A549 (cell line): ENCODE measurements around the gene TMEM175.

Source experiments
- CBX2 ChIP-seq: fragments of 200-600 bp; sonication (generic); IDR thresholded peaks from 2 replicates; pipeline ENCODE4 v1.6.1; 2016; ENCODE audit warnings: low read depth, mild to moderate bottlenecking, borderline replicate concordance
- CHD2 ChIP-seq: fragments of 150-350 bp; IDR thresholded peaks from 2 replicates; pipeline ENCODE4 v1.6.1; 2014; ENCODE audit warnings: low read length; ENCODE audit not compliant: partially characterized antibody
- EHMT2 ChIP-seq: fragments of 200-600 bp; sonication (generic); IDR thresholded peaks from 2 replicates; pipeline ENCODE4 v1.6.1; 2016; ENCODE audit warnings: antibody characterized with exemption, low read depth, mild to moderate bottlenecking, moderate library complexity
- EP300 ChIP-seq, 2 experiments: fragments of >200 bp; sonication (Bioruptor Twin); formaldehyde crosslinking; IDR thresholded peaks; 2 replicates in 1 of 2; 3 replicates in 1 of 2; pipeline ENCODE4 v1.6.1; 2016 to 2017
- HOXB13 ChIP-seq: fragments of 250-450 bp; sonication (Bioruptor Pico); IDR thresholded peaks from 2 replicates; pipeline ENCODE4 v1.5.0; 2020; ENCODE audit warnings: low read depth, mild to moderate bottlenecking, moderate library complexity
- MAZ ChIP-seq: fragments of 150-350 bp; IDR thresholded peaks from 2 replicates; pipeline ENCODE4 v1.6.1; 2014; ENCODE audit warnings: antibody characterized with exemption, low read depth, low read length, borderline replicate concordance
- NFE2L2 ChIP-seq: fragments of 150-350 bp; conservative IDR thresholded peaks from 2 replicates; pipeline ENCODE4 v1.6.1; 2014; ENCODE audit warnings: low read length
- POLR2A ChIP-seq: IDR thresholded peaks from 2 replicates; pipeline ENCODE4 v1.6.1; 2012; ENCODE audit warnings: mild to moderate bottlenecking, low read length
- POLR2AphosphoS2 ChIP-seq: conservative IDR thresholded peaks from 2 replicates; pipeline ENCODE4 v1.6.1; 2012; ENCODE audit warnings: low read length, improper control_type of control experiment, inconsistent platforms
- RAD21 ChIP-seq, 2 experiments: fragments of >200 bp in 1 of 2; sonication (Bioruptor Twin) in 1 of 2; formaldehyde crosslinking in 1 of 2; IDR thresholded peaks in 1 of 2; conservative IDR thresholded peaks in 1 of 2; 2 replicates in 1 of 2; 3 replicates in 1 of 2; pipeline ENCODE4 v1.6.1; 2012 to 2018; ENCODE audit warnings: inconsistent platforms in 1 of 2
- TF ChIP-seq, protein P1 (sequence below): fragments of >200 bp; sonication (Bioruptor Twin); formaldehyde crosslinking; IDR thresholded peaks from 3 replicates; pipeline ENCODE4 v1.5.1; 2016
- TF ChIP-seq, protein P2 (sequence below): fragments of 200-600 bp; sonication (generic); IDR thresholded peaks from 2 replicates; pipeline ENCODE4 v1.6.1; 2016; ENCODE audit warnings: antibody characterized with exemption, mild to moderate bottlenecking, moderate library complexity
- TF ChIP-seq, protein P3 (sequence below): fragments of 450-650 bp; IDR thresholded peaks from 2 replicates; pipeline ENCODE4 v1.6.1; 2014; ENCODE audit warnings: antibody characterized with exemption
- TF ChIP-seq, protein P4 (sequence below): fragments of 250-450 bp; sonication (Bioruptor Pico); IDR thresholded peaks from 2 replicates; pipeline ENCODE4 v1.5.0; 2021; ENCODE audit warnings: mild to moderate bottlenecking, moderate library complexity, borderline replicate concordance

DNA sequence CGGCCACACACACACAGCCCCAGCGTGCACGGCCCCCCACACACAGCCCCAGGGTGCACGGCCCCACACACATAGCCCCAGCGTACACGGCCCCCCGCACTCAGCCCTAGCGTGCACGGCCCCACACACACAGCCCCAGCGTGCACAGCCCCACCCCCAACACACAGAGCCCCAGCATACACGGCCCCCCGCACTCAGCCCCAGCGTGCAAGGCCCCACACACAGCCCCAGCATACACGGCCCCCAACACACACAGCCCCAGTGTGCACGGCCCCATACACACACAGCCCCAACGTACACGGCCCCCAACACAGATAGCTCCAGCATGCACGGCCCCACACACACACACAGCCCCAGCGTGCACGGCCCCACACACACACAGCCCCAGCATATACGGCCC, 17.7 kb upstream of the TMEM175 start:
- TF ChIP-seq, protein P1, sequence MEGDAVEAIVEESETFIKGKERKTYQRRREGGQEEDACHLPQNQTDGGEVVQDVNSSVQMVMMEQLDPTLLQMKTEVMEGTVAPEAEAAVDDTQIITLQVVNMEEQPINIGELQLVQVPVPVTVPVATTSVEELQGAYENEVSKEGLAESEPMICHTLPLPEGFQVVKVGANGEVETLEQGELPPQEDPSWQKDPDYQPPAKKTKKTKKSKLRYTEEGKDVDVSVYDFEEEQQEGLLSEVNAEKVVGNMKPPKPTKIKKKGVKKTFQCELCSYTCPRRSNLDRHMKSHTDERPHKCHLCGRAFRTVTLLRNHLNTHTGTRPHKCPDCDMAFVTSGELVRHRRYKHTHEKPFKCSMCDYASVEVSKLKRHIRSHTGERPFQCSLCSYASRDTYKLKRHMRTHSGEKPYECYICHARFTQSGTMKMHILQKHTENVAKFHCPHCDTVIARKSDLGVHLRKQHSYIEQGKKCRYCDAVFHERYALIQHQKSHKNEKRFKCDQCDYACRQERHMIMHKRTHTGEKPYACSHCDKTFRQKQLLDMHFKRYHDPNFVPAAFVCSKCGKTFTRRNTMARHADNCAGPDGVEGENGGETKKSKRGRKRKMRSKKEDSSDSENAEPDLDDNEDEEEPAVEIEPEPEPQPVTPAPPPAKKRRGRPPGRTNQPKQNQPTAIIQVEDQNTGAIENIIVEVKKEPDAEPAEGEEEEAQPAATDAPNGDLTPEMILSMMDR = no peak
- TF ChIP-seq POLR2A (no peak), RAD21 (conservative IDR thresholded peaks at IDR 0.05 in 1 of 2, IDR thresholded peaks at IDR 0.05 in 1 of 2) (no peak), MAZ (no peak), HOXB13 (CRISPR knock-in tag) (no peak), EHMT2 (no peak), EP300 (IDR thresholded peaks at IDR 0.05) (no peak), NFE2L2 (no peak), CBX2 (no peak), CHD2 (no peak), POLR2AphosphoS2 (no peak)
- TF ChIP-seq, protein P2, sequence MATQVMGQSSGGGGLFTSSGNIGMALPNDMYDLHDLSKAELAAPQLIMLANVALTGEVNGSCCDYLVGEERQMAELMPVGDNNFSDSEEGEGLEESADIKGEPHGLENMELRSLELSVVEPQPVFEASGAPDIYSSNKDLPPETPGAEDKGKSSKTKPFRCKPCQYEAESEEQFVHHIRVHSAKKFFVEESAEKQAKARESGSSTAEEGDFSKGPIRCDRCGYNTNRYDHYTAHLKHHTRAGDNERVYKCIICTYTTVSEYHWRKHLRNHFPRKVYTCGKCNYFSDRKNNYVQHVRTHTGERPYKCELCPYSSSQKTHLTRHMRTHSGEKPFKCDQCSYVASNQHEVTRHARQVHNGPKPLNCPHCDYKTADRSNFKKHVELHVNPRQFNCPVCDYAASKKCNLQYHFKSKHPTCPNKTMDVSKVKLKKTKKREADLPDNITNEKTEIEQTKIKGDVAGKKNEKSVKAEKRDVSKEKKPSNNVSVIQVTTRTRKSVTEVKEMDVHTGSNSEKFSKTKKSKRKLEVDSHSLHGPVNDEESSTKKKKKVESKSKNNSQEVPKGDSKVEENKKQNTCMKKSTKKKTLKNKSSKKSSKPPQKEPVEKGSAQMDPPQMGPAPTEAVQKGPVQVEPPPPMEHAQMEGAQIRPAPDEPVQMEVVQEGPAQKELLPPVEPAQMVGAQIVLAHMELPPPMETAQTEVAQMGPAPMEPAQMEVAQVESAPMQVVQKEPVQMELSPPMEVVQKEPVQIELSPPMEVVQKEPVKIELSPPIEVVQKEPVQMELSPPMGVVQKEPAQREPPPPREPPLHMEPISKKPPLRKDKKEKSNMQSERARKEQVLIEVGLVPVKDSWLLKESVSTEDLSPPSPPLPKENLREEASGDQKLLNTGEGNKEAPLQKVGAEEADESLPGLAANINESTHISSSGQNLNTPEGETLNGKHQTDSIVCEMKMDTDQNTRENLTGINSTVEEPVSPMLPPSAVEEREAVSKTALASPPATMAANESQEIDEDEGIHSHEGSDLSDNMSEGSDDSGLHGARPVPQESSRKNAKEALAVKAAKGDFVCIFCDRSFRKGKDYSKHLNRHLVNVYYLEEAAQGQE = no peak
- TF ChIP-seq, protein P3, sequence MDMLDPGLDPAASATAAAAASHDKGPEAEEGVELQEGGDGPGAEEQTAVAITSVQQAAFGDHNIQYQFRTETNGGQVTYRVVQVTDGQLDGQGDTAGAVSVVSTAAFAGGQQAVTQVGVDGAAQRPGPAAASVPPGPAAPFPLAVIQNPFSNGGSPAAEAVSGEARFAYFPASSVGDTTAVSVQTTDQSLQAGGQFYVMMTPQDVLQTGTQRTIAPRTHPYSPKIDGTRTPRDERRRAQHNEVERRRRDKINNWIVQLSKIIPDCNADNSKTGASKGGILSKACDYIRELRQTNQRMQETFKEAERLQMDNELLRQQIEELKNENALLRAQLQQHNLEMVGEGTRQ = no peak
- TF ChIP-seq, protein P4, sequence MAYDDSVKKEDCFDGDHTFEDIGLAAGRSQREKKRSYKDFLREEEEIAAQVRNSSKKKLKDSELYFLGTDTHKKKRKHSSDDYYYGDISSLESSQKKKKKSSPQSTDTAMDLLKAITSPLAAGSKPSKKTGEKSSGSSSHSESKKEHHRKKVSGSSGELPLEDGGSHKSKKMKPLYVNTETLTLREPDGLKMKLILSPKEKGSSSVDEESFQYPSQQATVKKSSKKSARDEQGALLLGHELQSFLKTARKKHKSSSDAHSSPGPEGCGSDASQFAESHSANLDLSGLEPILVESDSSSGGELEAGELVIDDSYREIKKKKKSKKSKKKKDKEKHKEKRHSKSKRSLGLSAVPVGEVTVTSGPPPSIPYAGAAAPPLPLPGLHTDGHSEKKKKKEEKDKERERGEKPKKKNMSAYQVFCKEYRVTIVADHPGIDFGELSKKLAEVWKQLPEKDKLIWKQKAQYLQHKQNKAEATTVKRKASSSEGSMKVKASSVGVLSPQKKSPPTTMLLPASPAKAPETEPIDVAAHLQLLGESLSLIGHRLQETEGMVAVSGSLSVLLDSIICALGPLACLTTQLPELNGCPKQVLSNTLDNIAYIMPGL (CRISPR knock-in tag) = no peak
